Right lobe of liver (tissue), 4 donors: Measurements from ENCODE around the gene NCOA1.

ENCODE experiments used
- POLR2A ChIP-seq: fragments of 450-650 bp; IDR thresholded peaks from one replicate; pipeline ENCODE4 v1.6.1; 2017; ENCODE audit warnings: antibody characterized with exemption, mild to moderate bottlenecking
- TF ChIP-seq, protein P1 (sequence below), 4 donors: fragments of 200-600 bp in 3 of 4; fragments of 450-650 bp in 1 of 4; IDR thresholded peaks; one replicate each; pipeline versions ENCODE4 v1.5.1 to v1.8.0; 2016 to 2022; ENCODE audit warnings: antibody characterized with exemption in 4 of 4, mild to moderate bottlenecking in 2 of 4
- donor health status: DM: no; HTN: no; CAD: no.
- donor health status: DM: no; HTN: no; CAD: no.
- donor health status: DM: no; HTN: yes; CAD: no.

DNA sequence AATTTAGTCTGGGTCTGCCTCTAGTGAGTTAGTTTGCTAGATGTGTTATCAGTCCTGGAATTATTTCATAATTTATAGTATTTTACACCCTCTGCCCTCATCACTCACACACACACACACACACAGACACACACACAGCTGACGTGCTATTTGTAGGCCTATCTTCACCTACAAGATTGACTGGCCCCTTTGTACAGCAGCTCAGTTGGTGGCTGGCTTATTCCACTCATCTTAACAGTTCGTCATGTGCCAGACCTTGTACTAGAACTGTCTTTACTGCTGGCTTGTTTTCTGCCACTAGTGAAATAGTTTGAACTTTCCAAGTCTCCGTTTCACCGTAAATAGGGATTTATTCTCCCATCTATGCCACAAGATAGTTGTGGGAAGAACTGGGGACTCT is 323.5 kb downstream of the NCOA1 start:
- TF ChIP-seq, protein P1, sequence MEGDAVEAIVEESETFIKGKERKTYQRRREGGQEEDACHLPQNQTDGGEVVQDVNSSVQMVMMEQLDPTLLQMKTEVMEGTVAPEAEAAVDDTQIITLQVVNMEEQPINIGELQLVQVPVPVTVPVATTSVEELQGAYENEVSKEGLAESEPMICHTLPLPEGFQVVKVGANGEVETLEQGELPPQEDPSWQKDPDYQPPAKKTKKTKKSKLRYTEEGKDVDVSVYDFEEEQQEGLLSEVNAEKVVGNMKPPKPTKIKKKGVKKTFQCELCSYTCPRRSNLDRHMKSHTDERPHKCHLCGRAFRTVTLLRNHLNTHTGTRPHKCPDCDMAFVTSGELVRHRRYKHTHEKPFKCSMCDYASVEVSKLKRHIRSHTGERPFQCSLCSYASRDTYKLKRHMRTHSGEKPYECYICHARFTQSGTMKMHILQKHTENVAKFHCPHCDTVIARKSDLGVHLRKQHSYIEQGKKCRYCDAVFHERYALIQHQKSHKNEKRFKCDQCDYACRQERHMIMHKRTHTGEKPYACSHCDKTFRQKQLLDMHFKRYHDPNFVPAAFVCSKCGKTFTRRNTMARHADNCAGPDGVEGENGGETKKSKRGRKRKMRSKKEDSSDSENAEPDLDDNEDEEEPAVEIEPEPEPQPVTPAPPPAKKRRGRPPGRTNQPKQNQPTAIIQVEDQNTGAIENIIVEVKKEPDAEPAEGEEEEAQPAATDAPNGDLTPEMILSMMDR (IDR thresholded peaks at IDR 0.05): no peak
- TF ChIP-seq POLR2A: no peak
